Ureter (tissue), 1 donor: ENCODE measurements around the gene OSBPL2. TPM values are rescaled to one million over a fixed set of nuclear protein-coding genes. Genes with fewer than 3 reads are reported as not detected.

Experiments
- DNase-seq: peaks from one replicate; pipeline ENCODE4 v3.0.0-alpha.2; 2020; ENCODE audit warnings: low spot score
- total RNA-seq: library from RNA; stranded (reverse); gene quantifications from one replicate; pipeline ENCODE4 v1.2.4, GENCODE V29; 2023
- donor health status: DM: yes; HTN: yes; CAD: no.

Gene OSBPL2
- total RNA-seq, 1 donor from 2014 or later: 130 TPM

GRCh38 chr20:62206388-62206775 is 31.9 kb upstream of the OSBPL2 start:
- DNase-seq: no peak

GRCh38 chr20:62208061-62208794 is 30.1 kb upstream of the OSBPL2 start:
- no peak for DNase-seq

- no peak for DNase-seq
These were observed 29.2 kb upstream of the OSBPL2 start for GRCh38 chr20:62208795-62209755.

GRCh38 chr20:62209850-62210495 is 28.3 kb upstream of the OSBPL2 start:
- DNase-seq: no peak

GRCh38 chr20:62210496-62210855 is 27.8 kb upstream of the OSBPL2 start:
- no peak for DNase-seq

- no peak for DNase-seq
These were observed 27.1 kb upstream of the OSBPL2 start for GRCh38 chr20:62211216-62211615.

- no peak for DNase-seq
These were observed 26.5 kb upstream of the OSBPL2 start for GRCh38 chr20:62211769-62212288.

- no peak for DNase-seq
These were observed 26.0 kb upstream of the OSBPL2 start for GRCh38 chr20:62212299-62212698.

GRCh38 chr20:62214067-62214466 is 24.3 kb upstream of the OSBPL2 start:
- DNase-seq: no peak

- no peak for DNase-seq
These were observed 23.0 kb upstream of the OSBPL2 start for GRCh38 chr20:62215020-62215990.

GRCh38 chr20:62215991-62216635 is 22.2 kb upstream of the OSBPL2 start:
- DNase-seq: no peak

- no peak for DNase-seq
These were observed 21.4 kb upstream of the OSBPL2 start for GRCh38 chr20:62216636-62217566.

GRCh38 chr20:62217913-62218773 is 20.2 kb upstream of the OSBPL2 start:
- no peak for DNase-seq

- DNase-seq: no peak
These were observed 19.0 kb upstream of the OSBPL2 start for GRCh38 chr20:62219101-62219991.

- no peak for DNase-seq
These were observed 18.2 kb upstream of the OSBPL2 start, which contains the start of gene HRH3 for GRCh38 chr20:62219992-62220665. Gene HRH3 (minus strand): TSS chr20:62220278. CDS start chr20:62219970, 308 bp downstream.
